OCI-LY3 (cell line): ENCODE results near the gene TSPAN9.

ENCODE experiments used
- H2AFZ ChIP-seq: fragments of 200-600, 300-600 bp; shearing (Covaris generic); 2 replicates; pipeline ENCODE4 v1.6.0; 2014; ENCODE audit warnings: antibody characterized with exemption, low read depth, low read length
- H3K27ac ChIP-seq: fragments of 200-600, 300-600 bp; sonication (generic); 2 replicates; pipeline ENCODE4 v1.5.1; 2014; ENCODE audit warnings: mild to moderate bottlenecking, low read length, moderate library complexity, mixed read lengths
- H3K27me3 ChIP-seq: fragments of 200-600, 300-600 bp; sonication (generic); 2 replicates; pipeline ENCODE4 v1.6.1; 2014; ENCODE audit warnings: low read depth, low read length, mixed read lengths
- H3K36me3 ChIP-seq: fragments of 200-600, 300-600 bp; sonication (generic); replicated peaks from 2 replicates; pipeline ENCODE3; 2014; ENCODE audit warnings: low read depth, low read length, mixed read lengths
- H3K4me1 ChIP-seq: fragments of 300-600, 200-600 bp; sonication (generic); 2 replicates; pipeline ENCODE4 v1.6.1; 2014; ENCODE audit warnings: low read length, mixed read lengths
- H3K4me2 ChIP-seq: fragments of 200-600, 300-600 bp; sonication (generic); 2 replicates; pipeline ENCODE4 v1.6.1; 2014; ENCODE audit warnings: low read length, mixed read lengths
- H3K4me3 ChIP-seq: fragments of 300-600, 200-600 bp; sonication (generic); 2 replicates; pipeline ENCODE4 v1.5.1; 2014; ENCODE audit warnings: antibody characterized with exemption, mild to moderate bottlenecking, low read length, moderate library complexity
- H3K79me2 ChIP-seq: fragments of 300-600, 200-600 bp; shearing (Covaris generic); 2 replicates; pipeline ENCODE4 v1.6.1; 2014; ENCODE audit warnings: mild to moderate bottlenecking, low read length, mixed read lengths
- H3K9ac ChIP-seq: fragments of 300-600, 200-600 bp; shearing (Covaris generic); 2 replicates; pipeline ENCODE4 v1.6.0; 2014; ENCODE audit warnings: mild to moderate bottlenecking, low read length, moderate library complexity
- H3K9me3 ChIP-seq: fragments of 200-600, 300-600 bp; shearing (Covaris generic); 2 replicates; pipeline ENCODE4 v1.6.1; 2014; ENCODE audit warnings: low read length, mixed read lengths; ENCODE audit not compliant: insufficient read depth
- H4K20me1 ChIP-seq: fragments of 200-600, 300-600 bp; sonication (generic); 2 replicates; pipeline ENCODE4 v1.6.1; 2016; ENCODE audit warnings: low read length, mixed read lengths; ENCODE audit not compliant: insufficient read depth
- CTCF ChIP-seq: fragments of 200-600, 300-600 bp; sonication (generic); IDR thresholded peaks from 2 replicates; pipeline ENCODE4 v1.5.1; 2014; ENCODE audit warnings: antibody characterized with exemption, low read length, low read depth
- EZH2phosphoT487 ChIP-seq: fragments of 200-600 bp; shearing (Covaris generic); IDR thresholded peaks from 2 replicates; pipeline ENCODE4 v1.6.1; 2018; ENCODE audit warnings: antibody characterized with exemption, mixed run types, low read depth

The TSPAN9 gene

GRCh38 chr12:3140284-3140683 lies 63.1 kb downstream of the TSPAN9 start:
- Histone ChIP-seq H3K4me1 (no peaks in the 10 kb centered on the region), H3K27me3 (peaks cover 43% of the 10 kb centered on the region), H3K9me3 (no peaks in the 10 kb centered on the region), H3K4me3 (no peak overlapping the region), H3K27ac (no peak overlapping the region), H3K4me2 (no peak overlapping the region), H3K9ac (no peak overlapping the region), H3K36me3 (no peaks in the 10 kb centered on the region), H4K20me1 (no peaks in the 10 kb centered on the region), H2AFZ (no peak overlapping the region), H3K79me2 (no peaks in the 10 kb centered on the region)
- TF ChIP-seq EZH2phosphoT487 (no peak), CTCF (no peak)

DNA sequence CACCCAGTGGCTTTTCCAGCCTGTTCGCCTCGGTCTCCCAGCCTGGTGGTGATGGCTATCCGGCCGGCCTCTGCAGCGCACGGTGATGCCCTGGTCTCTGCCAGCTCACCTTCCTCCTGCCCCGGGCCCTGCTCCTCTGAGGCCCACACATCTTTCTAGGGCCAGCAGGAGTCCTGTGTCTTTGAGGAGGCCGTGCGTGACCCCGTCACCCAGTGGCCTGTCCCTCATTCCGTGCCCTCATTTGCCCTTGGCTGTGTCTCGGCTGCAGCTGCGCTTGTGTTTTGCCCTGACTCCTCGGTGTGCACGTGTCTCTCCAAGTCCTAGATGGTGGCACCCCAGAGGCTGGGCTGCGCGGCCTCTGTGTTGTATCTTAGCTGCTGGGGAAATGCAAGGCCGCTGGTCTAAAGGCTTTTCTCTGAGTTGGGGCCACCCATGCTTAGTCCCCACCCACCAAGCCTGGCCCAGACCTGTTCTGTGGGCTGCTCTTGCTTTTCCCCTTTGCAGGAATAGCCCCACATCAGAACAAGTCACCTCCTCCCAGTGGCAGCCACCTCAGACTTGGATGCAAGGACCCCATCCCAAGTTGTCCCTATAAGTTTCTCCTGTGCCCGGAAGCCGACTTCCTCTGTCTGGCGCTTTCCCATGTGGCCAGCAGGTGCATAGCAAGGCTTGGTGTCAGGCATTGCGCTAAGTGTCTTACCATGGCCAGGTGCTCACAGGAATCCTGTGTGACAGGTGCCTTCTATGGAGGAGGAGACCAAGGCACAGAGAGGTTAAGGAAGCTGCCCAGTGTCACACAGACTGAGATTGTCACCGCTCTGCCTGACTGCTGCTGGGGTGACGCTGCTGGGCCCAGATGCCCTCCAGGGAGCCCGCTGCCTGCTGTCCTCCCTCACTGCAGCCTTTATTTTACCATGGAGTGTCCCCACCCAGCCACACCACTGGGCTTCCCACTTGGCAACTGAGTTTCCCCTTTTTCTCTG lies 64.5 kb downstream of the TSPAN9 start:
- Histone ChIP-seq H3K79me2 (no peaks in the 10 kb centered on the region), H3K27ac (no peak overlapping the region), H3K27me3 (peaks cover 39% of the 10 kb centered on the region), H3K4me3 (no peak overlapping the region), H3K9me3 (no peaks in the 10 kb centered on the region), H3K4me2 (no peak overlapping the region), H3K4me1 (no peaks in the 10 kb centered on the region), H4K20me1 (no peaks in the 10 kb centered on the region), H3K9ac (no peak overlapping the region), H3K36me3 (no peaks in the 10 kb centered on the region), H2AFZ (no peak overlapping the region)
- TF ChIP-seq EZH2phosphoT487 (no peak), CTCF (no peak)

DNA sequence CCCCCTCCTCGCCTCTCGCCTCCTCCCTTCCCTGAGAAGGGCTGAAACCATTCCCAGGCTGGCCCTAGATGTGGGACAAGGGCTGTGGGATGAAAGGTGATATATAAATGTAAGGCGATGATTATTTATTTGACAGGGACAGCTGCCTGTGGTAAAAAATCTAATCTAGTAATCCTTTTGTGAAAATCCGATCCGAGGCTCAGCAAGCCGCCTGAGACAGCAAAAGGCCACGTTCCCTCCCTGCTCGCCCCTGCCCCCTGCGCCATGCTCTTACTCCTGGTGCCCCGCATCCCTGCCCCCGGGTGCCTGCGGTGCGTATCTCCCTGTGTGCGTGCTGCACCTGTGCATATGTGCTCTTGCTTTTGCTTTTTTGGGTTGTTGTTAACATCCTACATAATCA lies 65.2 kb downstream of the TSPAN9 start:
- no peak overlapping the region for H2AFZ ChIP-seq
- no peak overlapping the region for H3K4me2 ChIP-seq
- TF ChIP-seq CTCF: no peak
- TF ChIP-seq EZH2phosphoT487: no peak
- no peaks in the 10 kb centered on the region for H3K79me2 ChIP-seq
- no peaks in the 10 kb centered on the region for H4K20me1 ChIP-seq
- no peaks in the 10 kb centered on the region for H3K36me3 ChIP-seq
- H3K9me3 ChIP-seq: no peaks in the 10 kb centered on the region
- peaks cover 41% of the 10 kb centered on the region for H3K27me3 ChIP-seq
- H3K4me3 ChIP-seq: no peak overlapping the region
- no peak overlapping the region for H3K9ac ChIP-seq
- no peak overlapping the region for H3K27ac ChIP-seq
- H3K4me1 ChIP-seq: no peaks in the 10 kb centered on the region

DNA sequence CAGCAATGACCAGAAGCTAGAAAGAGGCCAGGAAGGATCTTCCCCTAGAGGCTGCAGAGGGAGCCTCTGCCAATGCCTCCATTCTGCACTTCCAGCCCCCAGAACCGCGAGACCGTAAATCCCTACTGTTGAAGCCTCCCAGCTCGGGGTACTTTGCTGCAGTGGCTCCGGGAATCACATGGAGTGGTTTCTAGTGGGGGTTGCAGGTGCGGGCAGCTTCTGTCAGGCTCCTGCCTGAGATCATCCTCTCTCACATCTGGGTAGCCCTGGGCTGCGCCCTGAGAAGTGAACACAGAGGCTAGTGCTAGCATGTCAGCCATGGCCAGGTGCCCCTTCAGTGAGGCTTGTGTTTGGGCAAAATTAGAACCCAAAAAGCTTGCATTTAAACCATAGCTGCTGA lies 67.3 kb downstream of the TSPAN9 start:
- H3K4me1 ChIP-seq: no peaks in the 10 kb centered on the region
- H3K9ac ChIP-seq: no peak overlapping the region
- H3K79me2 ChIP-seq: no peaks in the 10 kb centered on the region
- H3K4me3 ChIP-seq: no peak overlapping the region
- no peaks in the 10 kb centered on the region for H3K36me3 ChIP-seq
- no peaks in the 10 kb centered on the region for H3K9me3 ChIP-seq
- H3K27ac ChIP-seq: no peak overlapping the region
- peaks cover 53% of the 10 kb centered on the region for H3K27me3 ChIP-seq
- TF ChIP-seq CTCF: no peak
- no peak for TF ChIP-seq EZH2phosphoT487
- H2AFZ ChIP-seq: no peak overlapping the region
- H4K20me1 ChIP-seq: no peaks in the 10 kb centered on the region
- H3K4me2 ChIP-seq: no peak overlapping the region
